22Rv1 (cell line): Measurements from ENCODE around the gene SLC9A5.

Experiments used
- ZFX ChIP-seq: fragments of 450-650 bp; IDR thresholded peaks from 2 replicates; pipeline ENCODE4 v1.6.1; 2017; ENCODE audit warnings: antibody characterized with exemption, borderline replicate concordance
- TF ChIP-seq, protein P1 (sequence below): fragments of 450-650 bp; IDR thresholded peaks from 2 replicates; pipeline ENCODE4 v1.5.1; 2017; ENCODE audit warnings: mild to moderate bottlenecking

DNA sequence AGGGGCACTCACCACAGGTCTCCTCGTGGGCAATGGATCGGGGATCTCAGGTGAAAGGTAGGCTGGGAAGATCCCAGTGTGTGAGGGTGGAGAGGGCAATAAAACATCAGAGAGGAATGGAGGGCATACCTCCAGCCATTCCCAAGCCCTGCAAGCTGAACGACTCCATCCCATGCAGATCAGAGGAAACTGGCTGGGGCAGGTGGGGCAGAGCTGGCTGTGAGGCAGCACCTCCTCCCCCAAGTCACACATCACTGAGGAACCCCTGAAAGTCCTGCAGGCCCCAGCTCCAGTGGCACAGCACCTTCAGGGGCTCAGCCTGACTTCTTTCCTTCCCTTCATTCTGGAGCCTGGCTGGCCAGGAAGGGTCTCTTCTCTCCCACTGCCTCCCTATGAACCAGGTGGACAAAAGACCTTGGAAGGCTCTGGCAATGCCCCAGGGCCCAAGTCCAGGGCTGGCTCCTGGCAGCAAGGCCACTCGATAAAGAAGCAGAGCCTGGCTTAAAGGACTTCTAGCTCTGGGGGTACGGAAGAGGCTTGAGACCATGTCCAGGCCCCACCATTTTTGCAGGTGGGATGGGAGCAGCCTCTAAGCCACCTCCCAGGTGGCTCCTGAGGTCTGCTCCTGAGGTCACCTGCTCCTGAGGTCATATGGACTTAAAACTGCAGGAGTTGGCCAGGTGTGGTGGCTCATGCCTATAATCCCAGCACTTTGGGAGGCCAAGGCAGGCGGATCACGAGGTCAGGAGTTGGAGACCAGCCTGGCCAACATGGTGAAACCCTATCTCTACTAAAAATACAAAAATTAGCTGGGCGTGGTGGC is 35.4 kb upstream of the SLC9A5 start:
- TF ChIP-seq, protein P1, sequence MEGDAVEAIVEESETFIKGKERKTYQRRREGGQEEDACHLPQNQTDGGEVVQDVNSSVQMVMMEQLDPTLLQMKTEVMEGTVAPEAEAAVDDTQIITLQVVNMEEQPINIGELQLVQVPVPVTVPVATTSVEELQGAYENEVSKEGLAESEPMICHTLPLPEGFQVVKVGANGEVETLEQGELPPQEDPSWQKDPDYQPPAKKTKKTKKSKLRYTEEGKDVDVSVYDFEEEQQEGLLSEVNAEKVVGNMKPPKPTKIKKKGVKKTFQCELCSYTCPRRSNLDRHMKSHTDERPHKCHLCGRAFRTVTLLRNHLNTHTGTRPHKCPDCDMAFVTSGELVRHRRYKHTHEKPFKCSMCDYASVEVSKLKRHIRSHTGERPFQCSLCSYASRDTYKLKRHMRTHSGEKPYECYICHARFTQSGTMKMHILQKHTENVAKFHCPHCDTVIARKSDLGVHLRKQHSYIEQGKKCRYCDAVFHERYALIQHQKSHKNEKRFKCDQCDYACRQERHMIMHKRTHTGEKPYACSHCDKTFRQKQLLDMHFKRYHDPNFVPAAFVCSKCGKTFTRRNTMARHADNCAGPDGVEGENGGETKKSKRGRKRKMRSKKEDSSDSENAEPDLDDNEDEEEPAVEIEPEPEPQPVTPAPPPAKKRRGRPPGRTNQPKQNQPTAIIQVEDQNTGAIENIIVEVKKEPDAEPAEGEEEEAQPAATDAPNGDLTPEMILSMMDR = no peak
- TF ChIP-seq ZFX = no peak
